ENCODE results near the gene CALHM3. TPM values are rescaled to one million over a fixed set of nuclear protein-coding genes. Genes with fewer than 3 reads are reported as not detected.

The CALHM3 gene
- total RNA-seq, 1 donor from 2014 or later, result 3.3 TPM

GRCh38 chr10:103439776-103440175 lies 39.3 kb downstream of the CALHM3 start:
- Mint-ChIP-seq H3K36me3 (peaks cover 31% of the 10 kb centered on the region), H3K27me3 (no peaks in the 10 kb centered on the region), H3K27ac (no peak overlapping the region), H3K4me3 (no peak overlapping the region), H3K9me3 (no peaks in the 10 kb centered on the region), H3K4me1 (ENCODE audit: unreplicated experiment) (no peaks in the 10 kb centered on the region)
- DNase-seq (ENCODE audit: extremely low spot score, unreplicated experiment), result no peak
- TF ChIP-seq CTCF (conservative IDR thresholded peaks at IDR 0.05), result no peak

GRCh38 chr10:103433858-103434257 lies 45.2 kb downstream of the CALHM3 start:
- no peak overlapping the region for H3K27ac Mint-ChIP-seq
- H3K9me3 Mint-ChIP-seq, result no peaks in the 10 kb centered on the region
- H3K4me3 Mint-ChIP-seq, result no peak overlapping the region
- no peaks in the 10 kb centered on the region for H3K4me1 Mint-ChIP-seq (ENCODE audit: unreplicated experiment)
- DNase-seq (ENCODE audit: extremely low spot score, unreplicated experiment), result no peak
- TF ChIP-seq CTCF (conservative IDR thresholded peaks at IDR 0.05), result no peak
- H3K27me3 Mint-ChIP-seq, result no peaks in the 10 kb centered on the region
- peaks cover 37% of the 10 kb centered on the region for H3K36me3 Mint-ChIP-seq

GRCh38 chr10:103431902-103432301 lies 47.1 kb downstream of the CALHM3 start:
- H3K36me3 Mint-ChIP-seq, result peaks cover 26% of the 10 kb centered on the region
- no peak overlapping the region for H3K27ac Mint-ChIP-seq
- H3K9me3 Mint-ChIP-seq, result no peaks in the 10 kb centered on the region
- DNase-seq (ENCODE audit: extremely low spot score, unreplicated experiment), result no peak
- H3K27me3 Mint-ChIP-seq, result no peaks in the 10 kb centered on the region
- H3K4me1 Mint-ChIP-seq (ENCODE audit: unreplicated experiment), result no peaks in the 10 kb centered on the region
- no peak for TF ChIP-seq CTCF (conservative IDR thresholded peaks at IDR 0.05)
- H3K4me3 Mint-ChIP-seq, result no peak overlapping the region

GRCh38 chr10:103429647-103430046 lies 49.4 kb downstream of the CALHM3 start:
- no peaks in the 10 kb centered on the region for H3K9me3 Mint-ChIP-seq
- peaks cover 23% of the 10 kb centered on the region for H3K36me3 Mint-ChIP-seq
- no peak for DNase-seq (ENCODE audit: extremely low spot score, unreplicated experiment)
- no peak overlapping the region for H3K4me3 Mint-ChIP-seq
- H3K4me1 Mint-ChIP-seq (ENCODE audit: unreplicated experiment), result no peaks in the 10 kb centered on the region
- no peak for TF ChIP-seq CTCF (conservative IDR thresholded peaks at IDR 0.05)
- no peak overlapping the region for H3K27ac Mint-ChIP-seq
- H3K27me3 Mint-ChIP-seq, result no peaks in the 10 kb centered on the region

GRCh38 chr10:103428989-103429643 lies 49.9 kb downstream of the CALHM3 start:
- H3K36me3 Mint-ChIP-seq, result peaks cover 28% of the 10 kb centered on the region
- H3K4me1 Mint-ChIP-seq (ENCODE audit: unreplicated experiment), result no peaks in the 10 kb centered on the region
- no peak for TF ChIP-seq CTCF (conservative IDR thresholded peaks at IDR 0.05)
- H3K27me3 Mint-ChIP-seq, result no peaks in the 10 kb centered on the region
- H3K9me3 Mint-ChIP-seq, result no peaks in the 10 kb centered on the region
- no peak overlapping the region for H3K27ac Mint-ChIP-seq
- DNase-seq (ENCODE audit: extremely low spot score, unreplicated experiment), result no peak
- H3K4me3 Mint-ChIP-seq, result no peak overlapping the region

Measured in type B pancreatic cell (in vitro differentiated cells).